Measurements from ENCODE around the gene PKD1.
"Not testable (repeated sequence)": the region's sequence is repeated elsewhere in the genome, so short reads cannot be mapped to it uniquely, and the experiment has no call there.

The PKD1 gene

GRCh38 chr16:2111009-2111353 is 24.7 kb downstream of the PKD1 start:
- not testable (repeated sequence) for FAIRE-seq; DNase-seq (ENCODE audit: insufficient read length, low spot score)

DNA sequence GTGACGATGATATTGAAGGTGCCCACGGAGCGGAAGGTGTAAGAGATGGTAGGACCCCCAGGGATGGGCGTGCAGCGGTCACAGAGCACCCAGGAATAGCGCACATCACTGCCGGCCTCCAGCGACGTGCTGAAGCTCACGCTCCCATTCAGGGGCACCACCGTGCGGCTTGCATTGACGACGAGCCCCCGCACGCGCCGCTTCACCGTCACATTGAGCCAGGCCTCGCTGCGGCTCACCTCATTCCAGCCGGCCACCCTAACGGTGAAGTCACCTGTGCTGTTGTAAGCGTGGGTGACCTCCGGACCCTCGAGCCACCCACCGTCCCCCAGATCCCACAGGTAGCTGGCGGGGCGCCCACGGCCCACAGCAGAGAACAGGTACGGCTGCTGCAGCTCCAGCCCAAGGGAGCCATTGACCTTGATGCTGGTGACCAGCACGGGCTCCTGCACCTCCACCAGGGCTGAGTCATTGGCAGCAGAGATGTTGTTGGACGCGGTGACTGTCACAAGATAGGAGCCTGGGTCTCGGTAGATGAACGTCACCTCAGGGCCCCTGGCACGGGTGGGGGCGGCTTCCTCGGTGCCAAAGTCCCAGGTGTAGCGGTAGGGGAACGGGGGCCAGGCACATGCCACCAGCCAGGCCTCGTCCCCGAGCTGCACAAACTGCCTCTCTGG is 25.2 kb downstream of the PKD1 start:
- FAIRE-seq; DNase-seq (ENCODE audit: insufficient read length, low spot score): not testable (repeated sequence)

- FAIRE-seq; DNase-seq (ENCODE audit: insufficient read length, low spot score): not testable (repeated sequence)
Measured at GRCh38 chr16:2109872-2110271, 25.8 kb downstream of the PKD1 start.

DNA sequence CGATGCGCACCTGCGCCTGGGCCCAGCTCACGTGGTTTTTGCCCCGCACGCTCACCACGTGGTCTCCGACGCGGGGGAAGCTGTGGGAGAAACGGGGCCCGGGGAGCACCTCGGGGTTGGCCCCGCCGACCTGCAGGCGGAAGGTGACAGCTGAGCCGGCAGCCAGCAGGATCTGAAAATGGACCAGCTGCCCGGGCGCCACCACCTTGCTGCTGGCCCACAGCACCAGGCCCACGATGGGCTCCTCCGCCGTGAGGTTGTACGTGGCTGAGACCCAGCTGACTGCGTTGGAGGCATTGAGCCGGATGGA is 26.5 kb downstream of the PKD1 start:
- not testable (repeated sequence) for FAIRE-seq; DNase-seq (ENCODE audit: insufficient read length, low spot score)

DNA sequence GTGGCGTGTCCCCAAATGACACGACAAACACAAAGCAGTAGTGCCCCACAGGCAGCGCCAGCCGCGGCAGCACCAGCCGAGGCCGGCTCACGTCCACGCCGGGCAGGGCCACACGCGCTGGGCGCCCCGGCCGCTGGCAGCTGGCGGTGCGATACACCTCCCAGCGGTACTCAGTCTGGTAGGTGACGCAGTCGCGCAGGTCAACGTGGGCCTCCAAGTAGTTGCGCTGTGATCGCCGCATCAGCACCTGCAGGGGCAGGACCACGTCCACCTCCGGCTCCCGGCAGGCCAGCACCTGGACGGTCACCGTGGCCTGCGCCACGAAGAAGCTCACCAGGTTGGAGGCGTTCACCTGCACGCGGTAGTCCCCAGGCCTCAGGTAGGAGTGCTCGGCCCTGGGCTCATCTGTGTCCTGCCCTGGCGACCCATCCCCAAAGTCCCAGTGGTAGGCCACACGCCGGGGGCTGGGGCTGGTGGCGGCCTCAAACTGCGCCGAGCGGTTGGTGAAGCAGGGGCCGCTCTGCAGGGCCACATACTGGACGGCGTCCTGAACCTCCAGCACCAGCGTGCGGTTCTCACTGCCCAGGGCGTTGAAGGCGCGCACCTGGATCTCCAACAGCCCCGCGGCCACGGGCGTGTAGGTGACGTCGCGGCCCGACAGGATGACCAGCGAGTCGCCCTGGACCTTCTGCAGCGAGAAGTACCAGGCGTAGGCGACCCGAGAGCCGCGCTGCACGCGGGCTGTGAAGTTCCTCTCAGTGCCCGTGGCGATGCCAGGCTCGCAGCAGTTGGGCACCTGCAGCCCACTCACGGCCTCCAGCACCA is 27.0 kb downstream of the PKD1 start:
- DNase-seq (ENCODE audit: insufficient read length, low spot score); FAIRE-seq: not testable (repeated sequence)

- DNase-seq (ENCODE audit: insufficient read length, low spot score); FAIRE-seq: not testable (repeated sequence)
Measured at GRCh38 chr16:2107791-2108125, 27.9 kb downstream of the PKD1 start.

- not testable (repeated sequence) for FAIRE-seq; DNase-seq (ENCODE audit: insufficient read length, low spot score)
Measured at GRCh38 chr16:2107121-2107790, 28.4 kb downstream of the PKD1 start.

GRCh38 chr16:2106211-2106610 is 29.5 kb downstream of the PKD1 start:
- not testable (repeated sequence) for DNase-seq (ENCODE audit: insufficient read length, low spot score); FAIRE-seq

- not testable (repeated sequence) for DNase-seq (ENCODE audit: insufficient read length, low spot score); FAIRE-seq
Measured at GRCh38 chr16:2105769-2106168, 29.9 kb downstream of the PKD1 start.

DNA sequence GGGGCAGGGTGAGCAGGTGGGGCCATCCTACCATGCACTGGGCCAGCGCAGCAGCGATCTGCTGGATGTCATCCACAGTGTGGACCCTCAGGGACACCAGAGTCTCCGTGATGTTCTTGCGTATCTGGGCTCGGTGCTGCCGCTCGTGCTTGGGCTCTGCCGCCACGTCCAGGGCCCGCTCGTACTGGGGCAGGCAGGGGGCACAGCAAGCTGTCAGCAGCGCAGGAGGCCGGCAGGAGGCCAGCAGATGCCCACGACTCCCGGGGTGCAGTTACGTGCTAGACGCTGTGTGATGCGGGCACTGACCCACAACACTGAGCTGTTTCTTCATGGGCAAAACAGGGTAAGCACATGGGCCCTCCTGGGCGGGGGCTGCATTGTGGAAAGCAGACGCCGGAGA is 30.4 kb downstream of the PKD1 start:
- not testable (repeated sequence) for FAIRE-seq; DNase-seq (ENCODE audit: insufficient read length, low spot score)

- not testable (repeated sequence) for FAIRE-seq; DNase-seq (ENCODE audit: insufficient read length, low spot score)
Measured at GRCh38 chr16:2104464-2104863, 31.2 kb downstream of the PKD1 start.

GRCh38 chr16:2102471-2102870 is 33.2 kb downstream of the PKD1 start:
- FAIRE-seq (no peak), DNase-seq (ENCODE audit: insufficient read length, low spot score) (no peak)
- no peak for TF ChIP-seq PAX5 (IDR thresholded peaks at IDR 0.05; ENCODE audit: insufficient read depth, low read length, severe bottlenecking)
- TF ChIP-seq POU2F2 (IDR thresholded peaks at IDR 0.05; ENCODE audit: low read depth, low read length), result no peak
- TF ChIP-seq POLR2A (IDR thresholded peaks at IDR 0.05; ENCODE audit: low read depth, low read length), result no peak
- no peak for TF ChIP-seq POLR2AphosphoS5 (IDR thresholded peaks at IDR 0.05; ENCODE audit: low read depth, low read length)
- TF ChIP-seq SPI1 (IDR thresholded peaks at IDR 0.05; ENCODE audit: low read depth, low read length), result no peak
- no peak for TF ChIP-seq TAF1 (IDR thresholded peaks at IDR 0.05; ENCODE audit: low read depth, low read length)

DNA sequence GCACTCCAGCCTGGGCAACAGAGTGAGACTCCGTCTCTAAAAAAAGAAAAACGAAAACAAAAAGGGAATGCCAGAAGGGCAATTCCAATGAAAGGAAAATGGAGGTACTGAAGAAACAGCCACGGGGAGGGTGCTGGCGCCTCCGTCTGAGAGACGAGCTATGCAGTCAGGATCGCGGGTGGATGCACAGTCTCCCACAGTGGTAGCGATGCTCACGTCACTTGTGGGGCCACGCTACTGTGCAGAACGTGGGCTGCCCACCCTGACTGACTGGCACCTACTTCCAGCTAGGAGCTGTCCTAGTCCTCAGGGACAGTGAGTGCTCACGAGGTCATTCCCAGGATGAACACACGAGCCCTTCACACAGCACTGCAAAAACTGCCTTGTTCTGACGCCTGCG is 34.1 kb downstream of the PKD1 start:
- not testable (repeated sequence) for DNase-seq (ENCODE audit: insufficient read length, low spot score); FAIRE-seq

- DNase-seq (ENCODE audit: insufficient read length, low spot score); FAIRE-seq: not testable (repeated sequence)
Measured at GRCh38 chr16:2097689-2098088, 38.0 kb downstream of the PKD1 start.

Measured in GM12891 (cell line).